Stomach (tissue), 9 donors: ENCODE results near the gene SLC25A38. TPM values are rescaled to one million over a fixed set of nuclear protein-coding genes. Genes with fewer than 3 reads are reported as not detected.

Experiments used
- DNase-seq, 2 donors: peaks; one replicate each; pipeline versions ENCODE4 v3.0.0 to v3.0.0-alpha.2; 2013 to 2019
- H3K27ac ChIP-seq, 5 donors: fragments of 200-600 bp in 4 of 5; sonication (generic) in 4 of 5; one replicate each; pipeline ENCODE4 v1.5.1; 2013 to 2019; ENCODE audit warnings: mild to moderate bottlenecking in 1 of 5, moderate library complexity in 1 of 5
- H3K27me3 ChIP-seq, 3 donors: fragments of 200-600 bp; sonication (generic); one replicate each; pipeline ENCODE4 v1.5.1; 2017 to 2019; ENCODE audit warnings: mixed run types in 1 of 3
- H3K36me3 ChIP-seq, 4 donors: fragments of 200-600 bp; sonication (generic); 1 replicate in 3 of 4; 2 replicates in 1 of 4; pipeline ENCODE4 v1.5.1; 2016 to 2019
- H3K4me1 ChIP-seq, 4 donors: fragments of 200-600 bp; sonication (generic); one replicate each; pipeline ENCODE4 v1.5.1; 2016 to 2019
- H3K4me3 ChIP-seq, 4 donors: fragments of 200-600 bp; sonication (generic) in 3 of 4; one replicate each; pipeline ENCODE4 v1.5.1; 2016 to 2019; ENCODE audit warnings: mild to moderate bottlenecking in 1 of 4
- H3K9me3 ChIP-seq, 4 donors: fragments of 200-600 bp; sonication (generic); one replicate each; pipeline ENCODE4 v1.5.1; 2016 to 2019
- EP300 ChIP-seq: sonication (generic); formaldehyde crosslinking; IDR thresholded peaks from one replicate; pipeline ENCODE4 v1.6.1; 2017; ENCODE audit warnings: antibody characterized with exemption
- POLR2A ChIP-seq, 4 donors: fragments of 450-650 bp; IDR thresholded peaks; one replicate each; pipeline ENCODE4 v1.6.1; 2016; ENCODE audit warnings: antibody characterized with exemption in 4 of 4, control low read depth in 2 of 4, mild to moderate bottlenecking in 1 of 4, moderate library complexity in 1 of 4
- POLR2AphosphoS5 ChIP-seq, 3 donors: sonication (generic); formaldehyde crosslinking; IDR thresholded peaks; one replicate each; pipeline ENCODE4 v1.6.1; 2016; ENCODE audit warnings: antibody characterized with exemption in 3 of 3
- WGBS, 5 donors: extraction: QIAGEN DNeasy Blood & Tissue Kit in 3 of 5; methylation state at CpG; one replicate each; pipeline versions ENCODE4 v1.1.5 to v1.1.7; 2013 to 2018; 5-methylcytosine and 5-hydroxymethylcytosine counted together
- intact Hi-C: fragments of 100-400 bp; cut with DNase I; formaldehyde crosslinking; loops from one replicate; pipeline ENCODE4 v1.15.1; 2023; ENCODE audit warnings: low total_unique reads
- polyA plus RNA-seq, 3 donors: library from polyadenylated mRNA; stranded (reverse); fragments of 200-250 nt; gene quantifications; one replicate each; pipeline ENCODE4 v1.2.3, GENCODE V29; 2013
- total RNA-seq, 5 donors: library from RNA; depleted of rRNA; stranded (reverse); fragments of >200 nt; gene quantifications; one replicate each; pipeline versions ENCODE4 v1.1.0 to v1.2.3, GENCODE V29; 2014 to 2016
- TF ChIP-seq, protein P1 (sequence below), 7 experiments: fragments of 450-650 bp in 4 of 7; fragments of 200-600 bp in 3 of 7; sonication (generic) in 3 of 7; IDR thresholded peaks; one replicate each; pipeline ENCODE4 v1.5.1; 2016 to 2019; ENCODE audit warnings: antibody characterized with exemption in 7 of 7, control low read depth in 2 of 7, mild to moderate bottlenecking in 1 of 7
- donor health status: healthy with polysubstance abuse.
- donor health status: Bipolar disorder and iron deficiency.
- donor health status: healthy.

The SLC25A38 gene
- total and polyA plus RNA-seq, 8 donors = 14.7 to 119 (median 28.9) TPM

- H3K9me3 ChIP-seq = no peaks in the 10 kb centered on the region
- no peak for DNase-seq
- no peaks in the 10 kb centered on the region for H3K27me3 ChIP-seq
- H3K27ac ChIP-seq = peak overlapping the region in 1 of 5 donors; percentile 7
- intact Hi-C loops = no loop called here
- TF ChIP-seq POLR2AphosphoS5 (IDR thresholded peaks at IDR 0.05) (no peak), EP300 (no peak), POLR2A (IDR thresholded peaks at IDR 0.05) (no peak)
- TF ChIP-seq, protein P1, sequence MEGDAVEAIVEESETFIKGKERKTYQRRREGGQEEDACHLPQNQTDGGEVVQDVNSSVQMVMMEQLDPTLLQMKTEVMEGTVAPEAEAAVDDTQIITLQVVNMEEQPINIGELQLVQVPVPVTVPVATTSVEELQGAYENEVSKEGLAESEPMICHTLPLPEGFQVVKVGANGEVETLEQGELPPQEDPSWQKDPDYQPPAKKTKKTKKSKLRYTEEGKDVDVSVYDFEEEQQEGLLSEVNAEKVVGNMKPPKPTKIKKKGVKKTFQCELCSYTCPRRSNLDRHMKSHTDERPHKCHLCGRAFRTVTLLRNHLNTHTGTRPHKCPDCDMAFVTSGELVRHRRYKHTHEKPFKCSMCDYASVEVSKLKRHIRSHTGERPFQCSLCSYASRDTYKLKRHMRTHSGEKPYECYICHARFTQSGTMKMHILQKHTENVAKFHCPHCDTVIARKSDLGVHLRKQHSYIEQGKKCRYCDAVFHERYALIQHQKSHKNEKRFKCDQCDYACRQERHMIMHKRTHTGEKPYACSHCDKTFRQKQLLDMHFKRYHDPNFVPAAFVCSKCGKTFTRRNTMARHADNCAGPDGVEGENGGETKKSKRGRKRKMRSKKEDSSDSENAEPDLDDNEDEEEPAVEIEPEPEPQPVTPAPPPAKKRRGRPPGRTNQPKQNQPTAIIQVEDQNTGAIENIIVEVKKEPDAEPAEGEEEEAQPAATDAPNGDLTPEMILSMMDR (IDR thresholded peaks at IDR 0.05) = no peak
- peaks cover 45 to 60% (median 59%) of the 10 kb centered on the region in 4 donors for H3K36me3 ChIP-seq
- peaks cover 17 to 44% (median 40%) of the 10 kb centered on the region in 4 donors for H3K4me1 ChIP-seq
- 71 to 83% (median 79%) methylated on average over 21 of the region's 21 CpGs for WGBS, 5 donors
- peak overlapping the region in 2 of 4 donors; percentile 70 to 93 for H3K4me3 ChIP-seq
These were observed 25.6 kb downstream of the SLC25A38 start for GRCh38 chr3:39408493-39409372.

GRCh38 chr3:39409514-39410136 is 26.5 kb downstream of the SLC25A38 start:
- intact Hi-C loops = no loop called here
- H3K4me1 ChIP-seq = peaks cover 17 to 50% (median 43%) of the 10 kb centered on the region in 4 donors
- WGBS, 5 donors = 56 to 63% (median 58%) methylated on average over 7 of the region's 7 CpGs

GRCh38 chr3:39410893-39411292 is 27.7 kb downstream of the SLC25A38 start:
- no peak for DNase-seq

More at GRCh38 chr3:39409514-39410136, 26.5 kb downstream of the SLC25A38 start:
- DNase-seq = no peak
- Histone ChIP-seq H3K4me3 (no peak overlapping the region), H3K9me3 (no peaks in the 10 kb centered on the region), H3K27ac (no peak overlapping the region), H3K36me3 (peaks cover 48 to 69% (median 68%) of the 10 kb centered on the region in 4 donors), H3K27me3 (no peaks in the 10 kb centered on the region)
- no peak for TF ChIP-seq POLR2A (IDR thresholded peaks at IDR 0.05)
- TF ChIP-seq, protein P1 (IDR thresholded peaks at IDR 0.05) = no peak
- TF ChIP-seq EP300 = no peak
- no peak for TF ChIP-seq POLR2AphosphoS5 (IDR thresholded peaks at IDR 0.05)

More at GRCh38 chr3:39410893-39411292, 27.7 kb downstream of the SLC25A38 start:
- Histone ChIP-seq H3K9me3 (no peaks in the 10 kb centered on the region), H3K27me3 (no peaks in the 10 kb centered on the region), H3K27ac (no peak overlapping the region), H3K4me3 (no peak overlapping the region), H3K36me3 (peaks cover 48 to 73% (median 71%) of the 10 kb centered on the region in 4 donors), H3K4me1 (peaks cover 17 to 51% (median 41%) of the 10 kb centered on the region in 4 donors)
- TF ChIP-seq EP300 (no peak), POLR2A (IDR thresholded peaks at IDR 0.05) (no peak)
- TF ChIP-seq, protein P1 (IDR thresholded peaks at IDR 0.05) = no peak
- intact Hi-C loops = no loop called here
- WGBS, 5 donors = 93 to 96% (median 93%) methylated on average over 6 to 7 of the region's 7 CpGs
